Fibroblast of pulmonary artery (primary cell): Measurements from ENCODE around the gene CPNE7.
A peak's percentile ranks its signal among the peaks of the same experiment; 100 is the strongest.

Source experiments
- DNase-seq: peaks from one replicate; pipeline ENCODE4 v3.0.0-alpha.2; 2010; ENCODE audit warnings: low read depth
- H3K4me3 ChIP-seq: replicated peaks from 2 replicates; pipeline ENCODE4 v1.5.1; 2011; ENCODE audit warnings: low read depth, mild to moderate bottlenecking, control low read depth, low read length, moderate library complexity
- TF ChIP-seq, protein P1 (sequence below): IDR thresholded peaks from 2 replicates; pipeline ENCODE4 v1.5.1; 2011; ENCODE audit warnings: mild to moderate bottlenecking, control low read depth, low read length, inconsistent platforms; ENCODE audit errors: missing control alignments

CPNE7 gene

DNA sequence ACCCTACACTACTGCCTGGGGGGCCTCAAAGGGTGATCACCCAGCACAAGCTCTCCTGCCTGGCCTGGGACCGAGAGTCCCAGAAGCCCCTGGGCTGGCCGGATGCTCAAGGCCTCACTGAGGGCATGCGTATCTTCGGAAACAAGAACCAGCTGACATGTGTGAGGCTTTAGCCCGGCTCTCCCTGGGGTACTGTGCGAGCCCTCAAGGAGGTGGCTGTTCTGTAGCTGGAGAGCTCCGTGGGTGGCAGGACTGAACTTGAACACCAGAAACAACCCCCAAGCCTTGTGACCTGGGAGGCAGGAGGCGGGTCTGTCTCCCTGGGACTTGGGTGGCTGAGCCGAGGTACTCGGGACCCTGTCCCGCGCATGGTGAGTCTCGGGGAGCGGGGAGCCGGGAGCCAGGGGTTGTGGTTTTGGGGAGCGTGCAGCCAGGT, 44.9 kb downstream of the CPNE7 start:
- TF ChIP-seq, protein P1, sequence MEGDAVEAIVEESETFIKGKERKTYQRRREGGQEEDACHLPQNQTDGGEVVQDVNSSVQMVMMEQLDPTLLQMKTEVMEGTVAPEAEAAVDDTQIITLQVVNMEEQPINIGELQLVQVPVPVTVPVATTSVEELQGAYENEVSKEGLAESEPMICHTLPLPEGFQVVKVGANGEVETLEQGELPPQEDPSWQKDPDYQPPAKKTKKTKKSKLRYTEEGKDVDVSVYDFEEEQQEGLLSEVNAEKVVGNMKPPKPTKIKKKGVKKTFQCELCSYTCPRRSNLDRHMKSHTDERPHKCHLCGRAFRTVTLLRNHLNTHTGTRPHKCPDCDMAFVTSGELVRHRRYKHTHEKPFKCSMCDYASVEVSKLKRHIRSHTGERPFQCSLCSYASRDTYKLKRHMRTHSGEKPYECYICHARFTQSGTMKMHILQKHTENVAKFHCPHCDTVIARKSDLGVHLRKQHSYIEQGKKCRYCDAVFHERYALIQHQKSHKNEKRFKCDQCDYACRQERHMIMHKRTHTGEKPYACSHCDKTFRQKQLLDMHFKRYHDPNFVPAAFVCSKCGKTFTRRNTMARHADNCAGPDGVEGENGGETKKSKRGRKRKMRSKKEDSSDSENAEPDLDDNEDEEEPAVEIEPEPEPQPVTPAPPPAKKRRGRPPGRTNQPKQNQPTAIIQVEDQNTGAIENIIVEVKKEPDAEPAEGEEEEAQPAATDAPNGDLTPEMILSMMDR, result no peak
- DNase-seq, result no peak
- H3K4me3 ChIP-seq, result no peak overlapping the region

DNA sequence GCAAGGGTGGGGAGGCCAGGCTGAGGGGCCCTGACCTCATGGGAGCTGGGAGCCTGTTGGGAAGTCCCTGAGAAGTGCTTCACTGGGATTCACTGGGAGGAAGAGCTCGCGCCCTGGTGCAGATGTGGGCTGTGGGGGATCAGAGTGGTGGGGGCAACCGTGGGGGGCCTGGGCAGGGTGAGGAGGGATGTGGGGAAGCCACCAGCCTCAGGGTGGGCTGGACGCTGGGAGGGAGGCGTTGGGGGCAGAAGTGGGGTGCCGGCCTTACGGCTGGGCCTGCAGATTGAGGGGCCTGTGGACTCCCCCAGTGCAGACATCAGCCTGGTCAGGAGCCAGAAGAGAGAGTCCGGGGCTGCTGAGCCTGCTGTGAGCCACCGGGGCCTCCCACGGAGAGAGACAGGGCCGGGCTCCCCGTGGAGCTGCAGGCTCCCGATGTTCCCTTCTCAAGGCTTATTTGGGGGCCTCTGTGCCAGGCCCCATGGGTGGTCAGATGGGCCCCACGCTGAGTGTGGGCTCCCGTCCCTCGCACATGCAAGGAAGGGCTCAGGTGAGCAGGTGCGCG, 45.7 kb downstream of the CPNE7 start:
- no peak overlapping the region for H3K4me3 ChIP-seq
- DNase-seq, result no peak
- TF ChIP-seq, protein P1, result no peak

DNA sequence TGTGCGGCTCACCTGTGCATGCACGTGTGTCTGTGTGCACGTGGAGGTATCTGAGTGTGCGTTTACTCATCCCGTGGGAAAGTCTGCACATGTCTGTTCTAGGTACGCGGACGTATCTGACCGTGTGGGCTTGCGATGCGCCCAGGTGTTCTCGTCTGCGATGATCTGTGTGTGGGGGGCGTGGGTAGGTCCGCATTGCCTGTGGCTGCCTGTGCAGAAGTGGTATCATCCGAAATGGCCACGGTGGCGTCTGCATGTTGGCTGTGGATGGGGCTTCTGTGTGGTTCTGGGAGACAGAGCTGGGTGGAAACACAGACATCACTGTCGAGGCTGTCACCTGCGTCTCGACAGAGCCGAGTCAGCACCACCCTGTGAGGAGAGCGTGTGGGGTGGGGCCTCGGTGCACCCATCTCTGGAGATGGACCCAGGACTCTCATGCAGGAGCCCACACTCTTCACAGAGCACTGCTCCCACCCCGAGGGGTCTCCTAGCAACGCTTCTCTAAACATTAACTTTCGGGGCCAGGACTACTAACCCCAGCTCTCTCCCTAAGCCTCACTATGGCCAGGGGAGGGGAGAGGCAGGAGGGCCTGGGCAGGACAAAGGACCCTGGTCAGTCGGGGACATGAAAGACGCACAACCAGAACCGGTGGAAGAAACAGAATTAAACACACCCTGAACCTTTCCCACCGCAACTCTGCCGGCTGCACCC, 46.3 kb downstream of the CPNE7 start:
- DNase-seq, result no peak
- H3K4me3 ChIP-seq, result no peak overlapping the region
- TF ChIP-seq, protein P1, result no peak

DNA sequence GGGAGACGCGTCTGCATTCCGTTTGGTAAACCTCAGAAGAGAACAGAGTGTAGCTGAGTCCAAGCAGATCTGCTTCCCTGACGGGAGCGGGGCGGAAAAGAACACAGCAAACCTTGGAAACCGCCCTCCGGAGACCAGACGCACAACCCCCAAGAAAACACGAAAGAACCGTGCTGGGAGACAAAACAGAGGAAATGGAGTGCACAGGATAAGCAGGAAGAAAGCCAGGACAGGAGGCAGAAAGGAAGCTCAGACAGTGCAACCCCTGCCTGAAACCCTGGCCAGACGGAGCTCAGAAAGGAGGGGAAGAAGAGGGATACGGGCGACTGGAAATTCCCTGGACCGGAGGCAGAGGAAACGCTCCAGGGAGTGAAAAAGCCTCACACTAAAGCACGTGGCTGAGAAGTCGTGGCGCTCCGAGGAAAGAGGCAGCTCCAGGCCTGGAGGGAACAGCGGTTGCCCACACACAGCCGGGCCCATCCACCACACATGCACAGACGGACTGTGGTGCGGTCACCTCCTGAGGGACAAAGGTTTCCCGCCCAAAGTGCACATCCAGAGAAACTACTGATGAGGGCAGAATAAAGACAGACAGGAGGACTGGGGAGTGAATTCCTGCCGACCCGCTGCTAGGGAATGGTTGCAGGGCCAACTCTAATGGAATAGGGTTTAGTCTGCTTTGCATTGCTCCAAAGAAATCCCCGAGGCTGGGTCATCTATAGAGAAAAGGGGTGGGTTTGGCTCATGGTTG, 48.1 kb downstream of the CPNE7 start:
- DNase-seq, result peak; percentile 32
- TF ChIP-seq, protein P1, result no peak
- H3K4me3 ChIP-seq, result no peak overlapping the region

DNA sequence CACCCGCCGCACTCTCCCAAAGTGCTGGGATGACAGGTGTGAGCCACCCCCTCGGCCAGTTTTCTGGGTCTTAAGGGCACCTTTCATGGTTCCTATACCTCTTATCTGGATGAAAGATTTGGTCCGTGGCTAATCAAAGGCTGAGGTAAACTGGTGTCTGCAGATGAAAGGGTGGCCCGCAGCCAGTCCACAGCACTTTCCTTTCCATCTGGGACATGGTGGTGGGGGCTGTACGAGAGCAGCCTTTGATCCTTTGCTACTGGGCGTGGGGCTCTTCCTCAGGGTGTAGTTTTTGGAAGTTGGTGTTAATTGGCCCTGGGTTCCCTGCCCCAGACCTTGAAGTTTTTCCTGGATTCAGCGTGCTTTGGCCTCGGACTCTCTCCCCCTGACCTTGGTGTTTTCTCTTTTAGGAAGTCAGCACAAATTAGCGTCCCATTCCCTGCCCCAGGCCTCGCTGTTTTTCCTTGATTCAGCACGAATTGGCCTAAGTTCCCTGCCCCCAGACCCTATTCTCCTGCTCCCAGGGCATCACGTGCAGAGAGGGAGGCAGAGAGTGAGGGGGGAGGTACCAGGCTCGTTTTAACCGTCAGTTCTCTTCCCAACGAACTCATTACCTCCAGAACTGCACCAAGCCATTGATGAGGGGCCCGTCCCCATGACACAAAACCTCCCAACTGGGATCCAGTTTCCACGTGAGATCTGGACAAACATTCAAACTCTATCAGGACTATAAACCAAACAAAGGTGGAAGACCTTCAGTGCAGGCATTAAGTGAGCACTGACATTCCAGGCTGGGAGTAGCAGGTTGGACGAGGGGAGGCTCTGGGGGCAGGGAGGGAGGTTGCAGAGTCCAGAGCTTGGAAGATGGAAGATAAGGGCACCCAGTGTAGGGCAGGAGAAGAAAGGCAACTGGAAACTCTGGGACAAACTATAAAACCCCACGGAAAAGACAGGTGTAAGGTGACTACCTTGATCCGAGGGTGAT, 49.5 kb downstream of the CPNE7 start:
- H3K4me3 ChIP-seq, result no peak overlapping the region
- TF ChIP-seq, protein P1, result no peak
- DNase-seq, result no peak

DNA sequence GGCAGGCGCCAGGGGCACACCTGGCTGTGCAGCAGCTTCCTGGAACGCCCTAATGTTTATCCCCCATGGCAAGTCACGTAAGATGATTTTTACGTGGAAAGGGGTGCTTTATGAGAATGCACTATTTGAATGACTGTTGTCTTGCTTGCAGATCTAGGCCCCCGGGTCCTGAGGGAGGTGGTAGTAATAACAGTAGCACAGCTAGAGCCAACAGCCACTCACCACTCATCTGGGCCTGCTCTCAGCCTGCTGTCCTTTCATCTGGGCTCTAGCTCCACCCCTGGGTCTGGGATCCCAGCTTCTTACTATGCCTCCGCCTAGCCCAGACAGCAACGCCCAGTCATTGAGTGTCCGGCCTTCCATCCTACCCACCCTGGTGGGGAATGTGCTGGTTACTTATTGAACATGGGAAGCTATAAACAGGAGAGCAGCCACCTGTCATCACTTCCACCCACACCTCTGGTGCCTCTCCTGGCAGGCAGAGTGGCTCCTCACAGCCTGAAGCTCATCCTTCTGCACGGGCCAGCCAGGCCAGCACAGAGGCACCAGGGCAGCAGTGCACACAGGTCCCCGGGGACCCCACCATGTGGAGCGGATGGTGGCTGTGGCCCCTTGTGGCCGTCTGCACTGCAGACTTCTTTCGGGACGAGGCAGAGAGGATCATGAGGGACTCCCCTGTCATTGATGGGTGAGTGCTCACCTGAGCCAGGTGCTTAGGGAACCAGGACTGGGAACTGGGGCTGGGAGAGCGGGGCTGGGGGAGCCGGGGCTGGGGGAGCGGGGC, 54.5 kb downstream of the CPNE7 start:
- no peak overlapping the region for H3K4me3 ChIP-seq
- TF ChIP-seq, protein P1, result no peak
- DNase-seq, result no peak
